ENCODE data around the gene PSAP.

The PSAP gene

DNA sequence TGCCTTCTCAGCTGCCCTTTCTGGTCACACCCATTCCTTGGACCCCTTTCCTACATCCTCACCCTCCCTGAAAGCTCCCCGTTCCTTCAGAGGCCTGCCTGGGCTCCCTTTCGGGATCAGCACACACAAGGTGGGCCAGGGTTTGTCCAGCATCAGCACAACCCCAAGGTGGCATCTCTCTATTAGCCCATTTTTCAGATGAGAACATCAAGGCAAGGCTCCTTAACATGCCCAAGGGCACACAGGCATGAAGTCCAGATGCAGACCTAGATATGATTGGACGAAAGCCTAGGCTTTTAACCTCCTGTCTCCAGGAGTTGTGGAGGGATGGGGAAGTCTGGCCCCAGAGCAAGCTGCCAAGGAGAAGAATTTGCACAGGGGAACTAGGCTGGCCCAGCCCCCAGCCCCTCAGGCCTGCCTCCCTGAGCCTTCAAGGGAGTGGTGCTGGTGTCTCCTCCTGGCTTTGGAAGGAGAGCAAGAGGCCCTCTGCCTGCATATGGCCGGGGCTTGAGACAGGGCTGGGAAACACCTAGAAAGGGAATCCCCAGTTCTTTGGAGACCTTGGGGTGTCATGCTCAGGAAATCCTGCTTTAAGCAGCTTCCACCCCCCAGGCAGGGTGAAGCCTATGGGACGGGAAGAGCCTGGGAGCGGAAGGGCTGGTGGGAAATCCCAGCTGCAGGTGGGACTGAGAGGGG lies 68.7 kb downstream of the PSAP start:
- no peak for DNase-seq

- no peak for DNase-seq
Measured at GRCh38 chr10:71780719-71781118, 70.3 kb downstream of the PSAP start.

- no peak for DNase-seq
Measured at GRCh38 chr10:71780156-71780555, 70.9 kb downstream of the PSAP start.

GRCh38 chr10:71779641-71780040 lies 71.4 kb downstream of the PSAP start:
- DNase-seq: no peak

- no peak for DNase-seq
Measured at GRCh38 chr10:71778071-71778825, 72.8 kb downstream of the PSAP start.

DNA sequence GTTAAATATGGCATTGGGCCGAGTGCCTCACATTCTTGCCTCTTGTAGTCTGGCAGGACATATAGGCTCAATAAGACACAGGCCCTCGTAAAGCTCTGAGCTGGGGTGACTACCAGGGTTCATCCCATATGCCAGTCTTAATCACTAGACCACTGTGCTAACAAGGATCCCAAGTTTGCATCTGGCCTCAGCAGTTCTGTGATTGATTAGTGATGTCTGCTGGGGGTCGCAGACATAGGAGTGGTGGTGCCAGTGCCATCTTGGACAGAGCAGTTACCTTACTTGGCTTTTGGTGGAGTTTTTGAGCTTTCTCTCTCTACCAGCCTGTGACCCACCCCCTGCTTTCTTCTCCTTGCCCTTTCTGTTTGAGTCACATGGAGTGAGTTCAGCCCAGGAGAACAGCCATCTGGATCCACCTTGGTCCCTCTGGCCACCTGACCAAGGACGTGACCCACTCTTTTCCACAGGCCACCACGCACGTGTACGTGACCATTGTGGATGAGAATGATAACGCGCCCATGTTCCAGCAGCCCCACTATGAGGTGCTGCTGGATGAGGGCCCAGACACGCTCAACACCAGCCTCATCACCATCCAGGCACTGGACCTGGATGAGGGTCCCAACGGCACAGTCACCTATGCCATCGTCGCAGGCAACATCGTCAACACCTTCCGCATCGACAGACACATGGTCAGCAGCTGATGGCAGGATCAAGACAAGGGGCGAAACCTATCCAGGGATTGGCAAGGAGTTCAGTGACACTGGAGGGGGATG lies 73.7 kb downstream of the PSAP start:
- DNase-seq: no peak

GRCh38 chr10:71776481-71776925 lies 74.5 kb downstream of the PSAP start:
- DNase-seq: peak; percentile 58

DNA sequence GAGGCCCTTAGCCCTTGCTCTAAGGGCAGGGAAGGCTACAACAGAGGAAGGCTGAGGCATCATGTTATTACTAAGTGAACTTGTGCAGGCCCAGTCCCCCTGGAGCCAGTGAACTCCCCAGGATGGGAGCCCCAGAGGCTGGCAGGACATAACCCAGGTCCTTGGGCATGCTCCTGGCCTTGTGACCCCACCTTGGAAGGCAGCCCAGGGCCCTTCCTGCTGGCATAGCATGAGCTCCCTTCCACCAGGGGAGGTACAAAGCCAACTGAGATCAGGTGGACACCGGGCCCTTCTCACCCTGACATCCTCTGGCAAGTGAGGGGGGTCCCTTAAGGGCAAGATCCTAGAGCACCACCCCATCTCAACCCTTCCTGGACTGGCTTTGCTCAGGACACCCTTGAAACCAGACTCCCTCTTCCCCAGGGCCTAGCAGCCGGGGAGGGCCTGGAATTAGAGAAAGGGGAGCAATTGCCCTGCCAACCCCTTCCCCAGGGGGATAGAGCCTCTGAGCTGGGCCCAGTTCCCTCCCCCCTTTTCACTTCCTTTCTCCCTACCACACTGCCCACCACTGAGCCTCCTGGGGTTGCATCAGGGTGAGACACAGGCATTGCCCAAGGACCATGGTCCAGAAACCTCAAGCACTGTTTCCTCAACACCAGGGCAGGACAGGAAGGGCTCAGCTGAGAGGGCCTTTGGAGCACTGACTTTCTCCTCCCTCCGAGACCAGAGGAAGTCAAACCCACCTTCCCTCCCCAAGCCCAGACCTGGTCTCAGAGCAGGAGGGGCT lies 75.9 kb downstream of the PSAP start:
- peak; percentile 79 for DNase-seq

GRCh38 chr10:71773221-71773971 lies 77.7 kb downstream of the PSAP start, which contains the start of gene VSIR:
VSIR (minus strand) TSS chr10:71773520; CDS start chr10:71773439, 81 bp downstream.
- peak; percentile 90 for DNase-seq

DNA sequence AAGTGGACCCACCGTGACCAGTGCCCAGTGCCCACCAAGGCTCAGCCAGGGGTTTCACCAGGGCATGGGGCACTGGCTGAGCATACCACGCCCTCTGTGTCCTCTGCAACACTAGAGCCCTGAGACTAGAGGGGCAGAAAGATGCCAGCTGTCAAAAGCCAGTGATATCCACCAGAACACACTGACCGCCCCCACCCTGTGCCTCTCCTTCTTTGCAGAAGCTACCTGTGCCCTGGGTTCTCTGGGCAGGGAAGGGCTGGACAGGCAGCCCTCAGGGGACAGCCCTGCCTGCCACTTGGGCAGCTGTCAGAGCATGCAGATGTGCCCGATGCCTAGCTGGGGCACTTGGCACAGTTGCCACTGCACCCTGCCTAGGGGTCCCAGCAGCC lies 78.2 kb downstream of the PSAP start:
- DNase-seq: peak; percentile 43

- DNase-seq: peak; percentile 82
Measured at GRCh38 chr10:71771821-71772617, 79.0 kb downstream of the PSAP start.

DNA sequence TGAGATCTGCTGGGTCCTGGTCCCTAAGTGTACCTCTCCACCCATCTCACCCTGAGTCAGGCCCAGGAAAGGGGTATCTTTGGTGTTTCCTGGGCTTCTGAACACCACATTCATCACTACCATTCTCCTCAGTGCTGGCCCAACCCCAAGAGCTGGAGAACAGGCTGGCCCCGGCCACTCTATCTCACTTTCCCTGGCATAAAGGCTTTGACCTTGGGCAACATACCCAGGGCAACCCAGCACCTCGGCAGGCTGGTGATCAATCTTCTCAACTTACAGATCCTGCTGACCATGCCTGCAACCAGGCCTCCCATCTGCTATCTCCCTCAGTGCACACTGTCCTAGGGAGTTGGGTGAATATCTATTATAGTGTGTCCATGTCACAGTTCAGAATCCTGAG lies 79.8 kb downstream of the PSAP start:
- DNase-seq: peak; percentile 22

DNA sequence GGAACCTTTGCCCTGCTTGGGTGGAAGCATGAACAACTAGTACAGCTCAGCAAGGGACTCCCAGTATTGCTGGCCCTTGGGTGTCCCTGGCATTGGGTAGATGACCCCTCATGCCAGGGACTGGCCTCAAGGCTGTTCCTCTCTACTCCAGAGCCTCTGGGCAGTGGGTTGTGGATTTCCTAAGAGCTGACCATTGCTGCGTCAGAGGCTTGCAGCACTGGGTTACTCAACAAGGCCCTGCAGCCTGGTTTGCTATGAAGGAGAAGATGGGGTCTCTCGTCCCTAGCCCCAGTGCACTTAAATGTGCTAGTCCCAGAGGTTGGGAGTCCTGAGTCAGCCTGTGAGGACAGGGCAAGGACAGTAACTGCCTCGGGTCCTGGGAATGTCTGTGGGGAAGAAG lies 80.3 kb downstream of the PSAP start:
- DNase-seq: peak; percentile 29

DNA sequence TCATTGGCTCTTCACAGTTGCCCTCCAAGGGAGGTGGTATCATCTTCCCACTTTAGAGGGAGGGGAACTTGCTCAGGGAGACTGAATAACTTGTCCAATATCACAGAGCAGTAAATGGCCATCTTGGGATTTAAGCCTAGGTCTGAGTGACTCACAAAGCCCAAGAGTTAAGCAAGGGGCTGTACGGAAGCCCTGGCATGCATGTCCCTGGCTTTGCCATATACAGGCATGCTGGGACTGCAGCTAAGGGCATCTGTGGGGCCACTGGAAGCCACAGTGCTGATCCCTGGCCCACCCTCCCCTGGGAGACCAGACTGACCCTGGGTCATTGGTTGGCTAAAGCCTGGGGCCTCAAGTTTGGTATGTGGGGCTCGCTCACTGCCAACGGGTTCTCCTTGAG lies 80.8 kb downstream of the PSAP start:
- DNase-seq: no peak

GRCh38 chr10:71769279-71769823 lies 81.7 kb downstream of the PSAP start:
- no peak for DNase-seq

GRCh38 chr10:71767420-71768035 lies 83.5 kb downstream of the PSAP start:
- DNase-seq: no peak

DNA sequence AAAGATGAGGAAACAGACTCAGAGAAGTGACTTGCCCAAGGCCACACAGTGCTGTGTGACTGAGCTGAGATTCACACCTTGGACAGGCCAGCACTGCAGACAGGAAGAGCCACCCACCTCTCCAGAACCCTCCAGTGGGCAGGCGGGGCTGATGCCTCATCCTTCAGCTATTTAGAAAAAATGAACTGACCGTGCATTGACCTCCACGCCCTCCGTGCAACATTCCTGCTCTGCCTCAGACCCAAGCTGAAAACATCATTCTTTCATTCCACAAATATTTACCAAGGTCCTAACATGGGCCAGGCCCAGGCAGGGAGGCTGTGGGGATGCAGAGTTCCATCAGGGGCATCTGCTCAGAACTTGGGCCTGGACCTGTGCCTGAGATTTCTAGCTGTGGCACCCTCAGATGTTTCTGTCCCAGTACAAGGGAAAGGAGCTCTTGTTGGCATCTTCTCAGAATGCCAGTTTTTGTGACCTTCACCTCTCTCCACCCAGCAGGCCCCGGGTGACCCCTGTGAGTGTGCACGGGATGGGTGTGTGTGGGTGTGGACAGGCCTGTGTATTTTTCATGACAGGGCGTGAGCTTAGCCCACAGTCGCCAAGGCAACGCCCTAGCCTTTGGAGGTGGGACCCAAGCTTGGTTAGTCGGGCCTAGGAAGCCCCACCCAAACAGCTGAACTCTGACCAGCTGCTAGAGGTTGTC lies 84.2 kb downstream of the PSAP start:
- peak; percentile 93 for DNase-seq
